Transverse colon (tissue), 4 donors: Measurements from ENCODE around the gene ABCA7.

Experiments used
- CTCF ChIP-seq, 5 experiments: fragments of 200-600 bp in 3 of 5; fragments of 450-650 bp in 2 of 5; sonication (generic) in 3 of 5; IDR thresholded peaks; 1 replicate in 2 of 5; 2 replicates in 3 of 5; pipeline ENCODE4 v1.5.1; 2016 to 2017; ENCODE audit warnings: antibody characterized with exemption in 5 of 5, inconsistent platforms in 3 of 5, mild to moderate bottlenecking in 2 of 5, moderate library complexity in 1 of 5
- EP300 ChIP-seq: sonication (generic); formaldehyde crosslinking; IDR thresholded peaks from one replicate; pipeline ENCODE4 v1.6.1; 2017; ENCODE audit warnings: antibody characterized with exemption, low read depth
- POLR2AphosphoS5 ChIP-seq, 3 donors: sonication (generic); formaldehyde crosslinking; IDR thresholded peaks; one replicate each; pipeline ENCODE4 v1.6.1; 2016; ENCODE audit warnings: antibody characterized with exemption in 3 of 3

- TF ChIP-seq EP300 (no peak), CTCF (IDR thresholded peaks at IDR 0.05) (no peak), POLR2AphosphoS5 (IDR thresholded peaks at IDR 0.05) (no peak)
Observed at GRCh38 chr19:1055886-1056620, 16.1 kb downstream of the ABCA7 start.
